ENCODE measurements around the gene ZSCAN12. TPM values are rescaled to one million over a fixed set of nuclear protein-coding genes. Genes with fewer than 3 reads are reported as not detected.

Gene ZSCAN12
- polyA plus RNA-seq, 1 donor (not counting 4 experiments of a cell fraction or from before 2014, with no cell fraction given) = 4.0 TPM

GRCh38 chr6:28343898-28344677 lies 55.5 kb downstream of the ZSCAN12 start:
- FAIRE-seq = no peak
- no peaks in the 10 kb centered on the region for H3K79me2 ChIP-seq (ENCODE audit: control insufficient read depth, insufficient read depth, low read length)
- H4K20me1 ChIP-seq (ENCODE audit: control insufficient read depth, extremely low read depth, insufficient read depth, low read length) = no peaks in the 10 kb centered on the region
- no peaks in the 10 kb centered on the region for H3K36me3 ChIP-seq (ENCODE audit: control insufficient read depth in 2 of 2, extremely low read depth in 1 of 2, insufficient read depth in 2 of 2, low read length in 2 of 2)
- H3K4me1 ChIP-seq (ENCODE audit: control insufficient read depth, extremely low read depth, insufficient read depth, low read length) = no peaks in the 10 kb centered on the region
- no peaks in the 10 kb centered on the region for H3K9me3 ChIP-seq (ENCODE audit: control insufficient read depth, low read depth, low read length)
- dilution Hi-C loops (cut with MboI; ENCODE audit: extremely low pct_ligation_motif_present, low sequenced_read_pairs) = no loop called here
- no peak overlapping the region for H3K9ac ChIP-seq (ENCODE audit: control insufficient read depth, extremely low read depth, insufficient read depth, low read length)
- H2AFZ ChIP-seq (ENCODE audit: control insufficient read depth, low read length) = no peak overlapping the region
- no peak overlapping the region for H3K27ac ChIP-seq (ENCODE audit: control insufficient read depth, insufficient read depth, low read length)
- H3K4me3 ChIP-seq (ENCODE audit: control insufficient read depth in 2 of 3, extremely low read depth in 1 of 3, insufficient read depth in 2 of 3, low read depth in 1 of 3, low read length in 3 of 3) = no peak overlapping the region
- H3K4me2 ChIP-seq (ENCODE audit: control insufficient read depth, extremely low read depth, insufficient read depth, low read depth, low read length) = no peak overlapping the region
- H3K9me1 ChIP-seq (ENCODE audit: control insufficient read depth, extremely low read depth, insufficient read depth, low read length) = no peaks in the 10 kb centered on the region
- no peak for DNase-seq (ENCODE audit: low read depth, low spot score)
- no peaks in the 10 kb centered on the region for H3K27me3 ChIP-seq (ENCODE audit: control insufficient read depth, extremely low read depth, insufficient read depth, low read length)
- TF ChIP-seq EZH2 (IDR thresholded peaks at IDR 0.05; ENCODE audit: low read length) = no peak

- Histone ChIP-seq H3K79me2 (ENCODE audit: control insufficient read depth, insufficient read depth, low read length) (no peaks in the 10 kb centered on the region), H3K27ac (ENCODE audit: control insufficient read depth, insufficient read depth, low read length) (no peak overlapping the region), H3K9me1 (ENCODE audit: control insufficient read depth, extremely low read depth, insufficient read depth, low read length) (no peaks in the 10 kb centered on the region), H3K36me3 (ENCODE audit: control insufficient read depth in 2 of 2, extremely low read depth in 1 of 2, insufficient read depth in 2 of 2, low read length in 2 of 2) (no peaks in the 10 kb centered on the region), H3K4me2 (ENCODE audit: control insufficient read depth, extremely low read depth, insufficient read depth, low read depth, low read length) (no peak overlapping the region), H3K9ac (ENCODE audit: control insufficient read depth, extremely low read depth, insufficient read depth, low read length) (no peak overlapping the region), H2AFZ (ENCODE audit: control insufficient read depth, low read length) (no peak overlapping the region), H3K4me3 (ENCODE audit: control insufficient read depth in 2 of 3, extremely low read depth in 1 of 3, insufficient read depth in 2 of 3, low read depth in 1 of 3, low read length in 3 of 3) (no peak overlapping the region), H4K20me1 (ENCODE audit: control insufficient read depth, extremely low read depth, insufficient read depth, low read length) (no peaks in the 10 kb centered on the region), H3K27me3 (ENCODE audit: control insufficient read depth, extremely low read depth, insufficient read depth, low read length) (no peaks in the 10 kb centered on the region), H3K4me1 (ENCODE audit: control insufficient read depth, extremely low read depth, insufficient read depth, low read length) (peaks cover 13% of the 10 kb centered on the region), H3K9me3 (ENCODE audit: control insufficient read depth, low read depth, low read length) (no peaks in the 10 kb centered on the region)
- FAIRE-seq (no peak), DNase-seq (ENCODE audit: low read depth, low spot score) (no peak)
- dilution Hi-C loops (cut with MboI; ENCODE audit: extremely low pct_ligation_motif_present, low sequenced_read_pairs) = no loop called here
- TF ChIP-seq, protein P1, sequence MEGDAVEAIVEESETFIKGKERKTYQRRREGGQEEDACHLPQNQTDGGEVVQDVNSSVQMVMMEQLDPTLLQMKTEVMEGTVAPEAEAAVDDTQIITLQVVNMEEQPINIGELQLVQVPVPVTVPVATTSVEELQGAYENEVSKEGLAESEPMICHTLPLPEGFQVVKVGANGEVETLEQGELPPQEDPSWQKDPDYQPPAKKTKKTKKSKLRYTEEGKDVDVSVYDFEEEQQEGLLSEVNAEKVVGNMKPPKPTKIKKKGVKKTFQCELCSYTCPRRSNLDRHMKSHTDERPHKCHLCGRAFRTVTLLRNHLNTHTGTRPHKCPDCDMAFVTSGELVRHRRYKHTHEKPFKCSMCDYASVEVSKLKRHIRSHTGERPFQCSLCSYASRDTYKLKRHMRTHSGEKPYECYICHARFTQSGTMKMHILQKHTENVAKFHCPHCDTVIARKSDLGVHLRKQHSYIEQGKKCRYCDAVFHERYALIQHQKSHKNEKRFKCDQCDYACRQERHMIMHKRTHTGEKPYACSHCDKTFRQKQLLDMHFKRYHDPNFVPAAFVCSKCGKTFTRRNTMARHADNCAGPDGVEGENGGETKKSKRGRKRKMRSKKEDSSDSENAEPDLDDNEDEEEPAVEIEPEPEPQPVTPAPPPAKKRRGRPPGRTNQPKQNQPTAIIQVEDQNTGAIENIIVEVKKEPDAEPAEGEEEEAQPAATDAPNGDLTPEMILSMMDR (optimal IDR thresholded peaks at IDR 0.05 in 1 of 3, IDR thresholded peaks at IDR 0.05 in 1 of 3, conservative IDR thresholded peaks at IDR 0.05 in 1 of 3; ENCODE audit: extremely low read depth in 1 of 3, insufficient read depth in 2 of 3, low read length in 3 of 3) = no peak
- TF ChIP-seq EZH2 (IDR thresholded peaks at IDR 0.05; ENCODE audit: low read length) = no peak
Measured at GRCh38 chr6:28340310-28341095, 59.0 kb downstream of the ZSCAN12 start.

Measured in keratinocyte (primary cell).